Gastrocnemius medialis (tissue), 4 donors: Measurements from ENCODE around the gene RFK. TPM values are rescaled to one million over a fixed set of nuclear protein-coding genes. Genes with fewer than 3 reads are reported as not detected.
"Not testable (repeated sequence)": the region's sequence is repeated elsewhere in the genome, so short reads cannot be mapped to it uniquely, and the experiment has no call there.

Experiments
- ATAC-seq, 2 donors: fragments of 150-250 bp; one replicate each; pipeline ENCODE4 v1.9.1; 2016
- DNase-seq, 2 donors: peaks; one replicate each; pipeline ENCODE4 v3.0.0-alpha.2; 2019
- H3K27ac ChIP-seq, 4 donors: fragments of 200-600 bp; sonication (generic); 1 replicate in 1 of 4; 2 replicates in 3 of 4; pipeline ENCODE4 v1.5.1; 2016 to 2018; ENCODE audit warnings: mild to moderate bottlenecking in 2 of 4, moderate library complexity in 1 of 4
- H3K27me3 ChIP-seq, 3 donors: fragments of 200-600 bp; sonication (generic) in 2 of 3; 1 replicate in 1 of 3; 2 replicates in 2 of 3; pipeline versions ENCODE4 v1.5.1 to v1.6.0; 2016 to 2019; ENCODE audit warnings: mild to moderate bottlenecking in 1 of 3, moderate library complexity in 1 of 3
- H3K36me3 ChIP-seq, 2 donors: fragments of 200-600 bp; sonication (generic) in 1 of 2; one replicate each; pipeline ENCODE4 v1.5.1; 2017 to 2018
- H3K4me1 ChIP-seq, 2 donors: fragments of 200-600 bp; sonication (generic) in 1 of 2; one replicate each; pipeline ENCODE4 v1.5.1; 2016 to 2017; ENCODE audit warnings: mild to moderate bottlenecking in 2 of 2
- H3K4me3 ChIP-seq, 4 donors: fragments of 200-600 bp; sonication (generic) in 3 of 4; 1 replicate in 1 of 4; 2 replicates in 3 of 4; pipeline ENCODE4 v1.5.1; 2016 to 2019; ENCODE audit warnings: mild to moderate bottlenecking in 2 of 4
- H3K9me3 ChIP-seq, 3 donors: fragments of 200-600 bp; sonication (generic) in 2 of 3; 1 replicate in 1 of 3; 2 replicates in 2 of 3; pipeline ENCODE4 v1.5.1; 2016 to 2019
- POLR2A ChIP-seq, 2 donors: fragments of 450-650 bp; IDR thresholded peaks; one replicate each; pipeline ENCODE4 v1.6.1; 2017; ENCODE audit warnings: antibody characterized with exemption in 2 of 2, mild to moderate bottlenecking in 2 of 2, moderate library complexity in 2 of 2
- in situ Hi-C, 4 donors: fragments of 200-750 bp; cut with MboI; loops; one replicate each; pipeline versions ENCODE4 v1.15.0 to v1.8.0; 2017; ENCODE audit warnings: low sequenced_read_pairs in 4 of 4
- intact Hi-C: fragments of 100-400 bp; cut with DNase I; formaldehyde crosslinking; loops from one replicate; pipeline ENCODE4 v1.15.1; 2023; ENCODE audit warnings: low total_unique reads
- total RNA-seq, 4 donors: library from RNA; depleted of rRNA; stranded (reverse); fragments of >200 nt; gene quantifications; one replicate each; pipeline versions ENCODE4 v1.1.0 to v1.2.3, GENCODE V29; 2016
- TF ChIP-seq, protein P1 (sequence below), 5 experiments: fragments of 450-650 bp in 3 of 5; fragments of 200-600 bp in 2 of 5; sonication (generic) in 2 of 5; IDR thresholded peaks in 4 of 5; conservative IDR thresholded peaks in 1 of 5; 1 replicate in 4 of 5; 2 replicates in 1 of 5; pipeline ENCODE4 v1.5.1; 2016 to 2019; ENCODE audit warnings: antibody characterized with exemption in 5 of 5, mild to moderate bottlenecking in 3 of 5, moderate library complexity in 3 of 5

RFK gene
- 10 to 100 TPM; 13.2 to 33.6 (median 25.6) TPM for total RNA-seq

DNA sequence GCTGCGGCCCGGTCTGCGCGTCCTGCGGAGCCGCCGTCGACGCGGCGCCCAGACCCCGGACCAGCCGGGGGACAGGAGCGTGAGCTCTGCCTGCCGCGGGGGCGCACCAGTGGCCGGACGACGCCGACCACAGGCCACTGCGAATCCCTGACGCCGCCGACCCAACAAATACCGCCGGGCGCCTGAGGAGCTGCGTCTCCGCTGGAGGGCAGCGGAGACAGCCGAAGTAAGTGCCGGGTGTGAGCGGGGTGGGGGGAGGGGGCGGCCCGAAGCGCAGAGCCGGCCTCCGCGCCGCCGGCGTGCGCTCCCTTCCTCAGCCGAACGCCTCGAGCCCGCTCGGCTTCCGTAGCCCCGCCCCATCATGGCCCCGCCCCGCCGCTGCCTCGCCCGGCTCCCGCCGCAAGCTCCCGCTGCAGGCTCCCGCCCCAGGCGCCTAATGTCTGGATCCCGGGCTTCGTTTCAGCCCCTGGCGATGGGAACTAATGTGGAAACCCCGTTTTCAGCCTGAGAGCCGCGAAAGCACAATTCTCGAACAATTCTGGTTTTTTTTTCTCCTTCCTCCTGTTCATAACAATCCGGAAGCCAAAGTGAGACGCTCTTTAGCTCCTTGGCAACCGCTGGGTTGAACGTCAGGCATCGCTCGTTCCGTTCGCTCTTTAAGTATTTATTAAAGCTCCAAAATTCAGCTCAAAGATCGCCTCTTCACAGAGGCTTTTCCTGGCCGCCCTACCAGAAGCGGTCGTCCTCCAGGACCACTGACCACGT is at the start of gene RFK:
Gene RFK (minus strand): TSS at position 232 of the 765 bp plus-strand sequence. CDS start 255 bp downstream, outside the sequence.
- peak; percentile 86 for ATAC-seq
- Histone ChIP-seq H3K27ac (peak within 1 kb of the TSS; percentile 83 to 90 (median 88)), H3K36me3 (peaks cover 0 to 9% of the 10 kb centered on the region in 2 donors), H3K4me3 (peak within 1 kb of the TSS; percentile 75 to 96 (median 84)), H3K4me1 (peaks cover 6 to 15% of the 10 kb centered on the region in 2 donors), H3K27me3 (no peaks in the 10 kb centered on the region), H3K9me3 (no peaks in the 10 kb centered on the region)
- in situ Hi-C loops (loop anchor here in 2 of 4 donors (10.0 to 25.0 kb wide), 2 partner anchors 760 to 768 kb away; no protein-coding TSS in a partner anchor), intact Hi-C loops (loop anchor here (10.0 kb wide), 1 partner anchor 1310 kb away; the partner anchor contains the start of genes NMRK1 and OSTF1)
- DNase-seq = peak; percentile 84 to 86
- TF ChIP-seq, protein P1, sequence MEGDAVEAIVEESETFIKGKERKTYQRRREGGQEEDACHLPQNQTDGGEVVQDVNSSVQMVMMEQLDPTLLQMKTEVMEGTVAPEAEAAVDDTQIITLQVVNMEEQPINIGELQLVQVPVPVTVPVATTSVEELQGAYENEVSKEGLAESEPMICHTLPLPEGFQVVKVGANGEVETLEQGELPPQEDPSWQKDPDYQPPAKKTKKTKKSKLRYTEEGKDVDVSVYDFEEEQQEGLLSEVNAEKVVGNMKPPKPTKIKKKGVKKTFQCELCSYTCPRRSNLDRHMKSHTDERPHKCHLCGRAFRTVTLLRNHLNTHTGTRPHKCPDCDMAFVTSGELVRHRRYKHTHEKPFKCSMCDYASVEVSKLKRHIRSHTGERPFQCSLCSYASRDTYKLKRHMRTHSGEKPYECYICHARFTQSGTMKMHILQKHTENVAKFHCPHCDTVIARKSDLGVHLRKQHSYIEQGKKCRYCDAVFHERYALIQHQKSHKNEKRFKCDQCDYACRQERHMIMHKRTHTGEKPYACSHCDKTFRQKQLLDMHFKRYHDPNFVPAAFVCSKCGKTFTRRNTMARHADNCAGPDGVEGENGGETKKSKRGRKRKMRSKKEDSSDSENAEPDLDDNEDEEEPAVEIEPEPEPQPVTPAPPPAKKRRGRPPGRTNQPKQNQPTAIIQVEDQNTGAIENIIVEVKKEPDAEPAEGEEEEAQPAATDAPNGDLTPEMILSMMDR (IDR thresholded peaks at IDR 0.05 in 4 of 5, conservative IDR thresholded peaks at IDR 0.05 in 1 of 5) = peak; percentile 37 to 61 (median 52)
- TF ChIP-seq POLR2A (IDR thresholded peaks at IDR 0.05) = peak; percentile 58 to 65

DNA sequence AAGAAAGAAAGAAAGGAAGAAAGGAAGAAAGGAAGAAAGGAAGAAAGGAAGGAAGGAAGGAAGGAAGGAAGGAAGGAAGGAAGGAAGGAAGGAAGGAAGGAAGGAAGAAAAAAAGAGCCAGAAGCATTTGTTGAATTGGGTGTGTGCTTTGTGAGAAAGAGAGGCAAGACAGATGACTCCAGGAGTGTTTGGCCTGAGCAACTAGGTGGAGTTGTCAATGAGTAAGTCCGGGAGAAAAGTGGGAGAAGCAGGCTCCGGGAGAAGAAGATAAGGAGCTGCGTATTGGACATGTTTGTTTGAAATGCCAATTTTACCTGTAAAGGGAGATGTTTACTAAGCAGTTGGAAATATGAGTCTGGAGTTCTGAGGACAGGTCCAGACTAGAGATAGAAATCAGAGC is 49.7 kb upstream of the RFK start:
- no peaks in the 10 kb centered on the region for H3K27me3 ChIP-seq
- H3K36me3 ChIP-seq = no peaks in the 10 kb centered on the region
- intact Hi-C loops (no loop called here), in situ Hi-C loops (loop anchor here in 1 of 4 donors (10.0 kb wide), 1 partner anchor 59 kb away; no protein-coding TSS in a partner anchor)
- no peaks in the 10 kb centered on the region for H3K4me1 ChIP-seq
- H3K4me3 ChIP-seq = no peak overlapping the region
- H3K9me3 ChIP-seq = no peaks in the 10 kb centered on the region
- ATAC-seq = no peak
- no peak overlapping the region for H3K27ac ChIP-seq
- TF ChIP-seq, protein P1 (IDR thresholded peaks at IDR 0.05 in 4 of 5, conservative IDR thresholded peaks at IDR 0.05 in 1 of 5) = no peak
- no peak for TF ChIP-seq POLR2A (IDR thresholded peaks at IDR 0.05)
- no peak for DNase-seq

DNA sequence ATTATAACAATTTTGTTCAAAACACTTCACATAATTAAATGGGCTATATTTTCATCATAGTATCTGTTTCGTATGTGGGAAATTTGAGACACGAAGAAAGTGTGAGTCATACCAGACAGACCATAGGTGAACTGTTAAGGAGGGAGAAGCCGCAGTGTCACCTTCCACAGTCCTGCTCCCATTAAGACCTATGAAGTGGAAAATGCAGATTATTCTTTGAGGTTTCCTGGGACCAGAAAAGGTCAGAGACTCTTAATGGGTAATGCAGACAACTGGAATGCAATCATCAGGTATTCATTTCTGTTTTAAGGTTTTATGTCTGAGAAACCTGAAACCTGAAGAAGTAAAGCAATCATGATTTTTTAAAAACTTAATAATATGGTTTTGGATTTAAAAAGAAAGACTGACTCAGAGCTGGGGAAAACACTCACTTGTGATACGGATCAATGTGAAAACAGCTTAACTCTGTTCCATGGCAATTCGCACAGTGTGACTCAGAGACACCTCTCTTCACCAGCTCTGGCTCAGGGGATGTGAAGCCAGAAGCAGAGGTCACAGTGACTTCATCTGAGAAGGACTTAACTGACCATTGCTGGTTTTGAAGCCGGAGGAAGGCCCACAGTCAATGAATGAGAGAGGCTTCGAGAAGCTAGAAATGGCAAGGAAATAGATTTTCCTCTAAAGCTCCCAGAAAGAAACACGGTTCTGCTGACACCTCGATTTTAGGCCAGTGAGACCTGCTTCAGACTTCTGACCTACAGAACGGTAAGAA is 47.5 kb upstream of the RFK start:
- no peak for TF ChIP-seq POLR2A (IDR thresholded peaks at IDR 0.05)
- TF ChIP-seq, protein P1 (IDR thresholded peaks at IDR 0.05 in 4 of 5, conservative IDR thresholded peaks at IDR 0.05 in 1 of 5) = no peak
- in situ Hi-C loops (loop anchor here in 1 of 4 donors (10.0 kb wide), 1 partner anchor 57 kb away; no protein-coding TSS in a partner anchor), intact Hi-C loops (no loop called here)
- Histone ChIP-seq H3K36me3 (no peaks in the 10 kb centered on the region), H3K4me1 (no peaks in the 10 kb centered on the region), H3K9me3 (no peaks in the 10 kb centered on the region), H3K4me3 (no peak overlapping the region), H3K27me3 (no peaks in the 10 kb centered on the region), H3K27ac (no peak overlapping the region)
- ATAC-seq (no peak), DNase-seq (no peak)

- in situ Hi-C loops = no loop called here
- no peak for DNase-seq
- intact Hi-C loops = no loop called here
These were observed 44.8 kb upstream of the RFK start for GRCh38 chr9:76438841-76439588.

GRCh38 chr9:76437017-76437699 is 42.9 kb upstream of the RFK start:
- H3K4me1 ChIP-seq, H3K9me3 ChIP-seq, ATAC-seq, H3K4me3 ChIP-seq, DNase-seq, in situ Hi-C loops, H3K27ac ChIP-seq, H3K27me3 ChIP-seq, intact Hi-C loops, H3K36me3 ChIP-seq: not testable (repeated sequence)

More at GRCh38 chr9:76438841-76439588, 44.8 kb upstream of the RFK start:
- Histone ChIP-seq H3K36me3 (no peaks in the 10 kb centered on the region), H3K9me3 (no peaks in the 10 kb centered on the region), H3K27me3 (no peaks in the 10 kb centered on the region), H3K4me1 (no peaks in the 10 kb centered on the region), H3K4me3 (no peak overlapping the region), H3K27ac (no peak overlapping the region)
- ATAC-seq = no peak
- TF ChIP-seq, protein P1 (IDR thresholded peaks at IDR 0.05 in 4 of 5, conservative IDR thresholded peaks at IDR 0.05 in 1 of 5) = no peak

DNA sequence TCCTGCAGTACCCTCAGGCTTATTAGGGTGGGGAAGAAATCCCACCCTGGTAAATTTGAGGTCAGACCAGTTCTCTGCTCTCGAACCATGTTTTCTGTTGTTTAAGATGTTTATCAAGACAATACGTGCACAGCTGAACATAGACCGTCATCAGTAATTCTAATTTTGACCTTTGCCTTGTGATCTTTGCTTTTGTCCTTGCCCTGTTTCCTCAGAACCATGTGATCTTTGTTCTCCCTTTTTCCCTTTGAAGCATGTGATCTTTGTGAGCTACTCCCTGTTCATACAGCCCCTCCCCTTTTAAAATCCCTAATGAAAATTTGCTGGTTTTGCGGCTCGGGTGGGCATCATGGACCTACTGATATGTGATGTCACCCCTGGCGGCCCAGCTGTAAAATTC is 40.7 kb upstream of the RFK start:
- H3K9me3 ChIP-seq, DNase-seq, ATAC-seq, H3K27me3 ChIP-seq, H3K4me3 ChIP-seq, in situ Hi-C loops, intact Hi-C loops, H3K27ac ChIP-seq, H3K4me1 ChIP-seq, H3K36me3 ChIP-seq: not testable (repeated sequence)
